HepG2 (cell line): ENCODE data around the gene DCST2. TPM values are rescaled to one million over a fixed set of nuclear protein-coding genes. Genes with fewer than 3 reads are reported as not detected.

Experiments used
- ATAC-seq: fragments of 200-7000 bp; cut with Tn5 transposase; 3 replicates; pipeline ENCODE4 v1.9.1; 2020; ENCODE audit warnings: mild to moderate bottlenecking, moderate library complexity
- BruUV-seq: library from RNA; stranded (reverse); fragments of 400-500 nt; replicated peaks from 2 replicates; lab custom pipeline; 2021; lab: Mats Ljungman, UMichigan
- CTCF ChIA-PET: fragments of 300-600 bp; formaldehyde crosslinking; extraction: SDS; loops from one replicate; lab custom pipeline; 2021; ENCODE audit warnings: low total read pairs, inconsistent platforms, low intra/inter-chr PET ratio; lab: Yijun Ruan, JAX
- POLR2A ChIA-PET: fragments of 350-600 bp; sonication (Branson Sonifier 250); formaldehyde crosslinking; loops from one replicate; lab custom pipeline; 2020; ENCODE audit warnings: antibody characterized with exemption, inconsistent platforms; lab: Yijun Ruan, JAX
- DNase-seq: peaks from one replicate; pipeline ENCODE4 v3.0.0-alpha.2; 2015; ENCODE audit warnings: low spot score
- FAIRE-seq: peaks from 3 replicates; lab custom pipeline; 2011; peaks lifted over from hg19 to GRCh38; lab: Jason Lieb, UNC
- H2AFZ ChIP-seq: one replicate; pipeline ENCODE4 v1.6.1; 2011; ENCODE audit warnings: low read length, inconsistent platforms
- H3K27ac ChIP-seq: fragments of 300-600 bp; 3 replicates; pipeline ENCODE4 v1.8.0; 2011; ENCODE audit warnings: mixed run types, mild to moderate bottlenecking, mixed read lengths, low read length, inconsistent platforms; ENCODE audit not compliant: insufficient read depth; ENCODE audit errors: extremely low read length
- H3K27me3 ChIP-seq, 2 experiments: fragments of 200-600 bp in 1 of 2; 2 replicates in 1 of 2; 3 replicates in 1 of 2; pipeline versions ENCODE4 v1.6.0 to v1.8.0; 2011; ENCODE audit warnings: low read length in 2 of 2, mild to moderate bottlenecking in 2 of 2, moderate library complexity in 2 of 2, inconsistent platforms in 1 of 2; ENCODE audit not compliant: insufficient read depth in 2 of 2, control insufficient read depth in 1 of 2
- H3K36me3 ChIP-seq, 2 experiments: fragments of 200-600 bp in 1 of 2; replicated peaks in 1 of 2; 2 replicates in 1 of 2; 3 replicates in 1 of 2; pipeline versions ENCODE4 v1.5.1 to v1.8.0; 2011; ENCODE audit warnings: low read length in 2 of 2, inconsistent platforms in 1 of 2; ENCODE audit not compliant: insufficient read depth in 2 of 2, control insufficient read depth in 1 of 2
- H3K4me1 ChIP-seq: 2 replicates; pipeline ENCODE4 v1.5.1; 2012; ENCODE audit warnings: low read length, inconsistent platforms; ENCODE audit not compliant: insufficient read depth
- H3K4me2 ChIP-seq: 2 replicates; pipeline ENCODE4 v1.6.0; 2011; ENCODE audit warnings: low read depth, low read length, inconsistent platforms
- H3K4me3 ChIP-seq, 3 experiments: fragments of 200-600 bp in 1 of 3; sonication (generic), shearing (Covaris generic) in 1 of 3; replicated peaks in 1 of 3; 2 replicates each; pipeline ENCODE4 v1.5.1; 2011 to 2016; ENCODE audit warnings: low read length in 3 of 3, inconsistent platforms in 2 of 3, low read depth in 2 of 3, mild to moderate bottlenecking in 2 of 3, control low read depth in 1 of 3, mixed read lengths in 1 of 3; ENCODE audit not compliant: insufficient read depth in 1 of 3
- H3K79me2 ChIP-seq: one replicate; pipeline ENCODE4 v1.6.1; 2011; ENCODE audit warnings: low read length, inconsistent platforms; ENCODE audit not compliant: insufficient read depth
- H3K9ac ChIP-seq: 2 replicates; pipeline ENCODE4 v1.6.0; 2011; ENCODE audit warnings: mild to moderate bottlenecking, low read depth, low read length, inconsistent platforms; ENCODE audit not compliant: insufficient read depth
- H3K9me3 ChIP-seq: 2 replicates; pipeline ENCODE4 v1.5.1; 2012; ENCODE audit warnings: mild to moderate bottlenecking, low read length
- H4K20me1 ChIP-seq: 2 replicates; pipeline ENCODE4 v1.6.0; 2011; ENCODE audit warnings: inconsistent platforms, mild to moderate bottlenecking, low read length, moderate library complexity; ENCODE audit not compliant: insufficient read depth
- ATF6 ChIP-seq: sonication (generic); formaldehyde crosslinking; conservative IDR thresholded peaks from 2 replicates; pipeline ENCODE4 v1.4.0; 2020; ENCODE audit warnings: missing genetic modification reagents
- FOSL1 ChIP-seq: sonication (generic); formaldehyde crosslinking; IDR thresholded peaks from 2 replicates; pipeline ENCODE4 v1.9.0; 2021; ENCODE audit warnings: missing genetic modification reagents, borderline replicate concordance
- GATAD2A ChIP-seq: IDR thresholded peaks from 2 replicates; pipeline ENCODE4 v1.6.1; 2016
- IRX3 ChIP-seq: sonication (generic); formaldehyde crosslinking; IDR thresholded peaks from 2 replicates; pipeline ENCODE4 v1.8.1; 2023; ENCODE audit warnings: mild to moderate bottlenecking, low read depth, missing genetic modification reagents, borderline replicate concordance
- LCORL ChIP-seq, 2 experiments: fragments of 450-650 bp in 1 of 2; sonication (generic) in 1 of 2; formaldehyde crosslinking in 1 of 2; IDR thresholded peaks; 2 replicates each; pipeline versions ENCODE4 v1.5.0 to v1.6.1; 2017 to 2020; ENCODE audit warnings: antibody characterized with exemption in 1 of 2, missing genetic modification reagents in 1 of 2
- MTA1 ChIP-seq: sonication (generic); formaldehyde crosslinking; IDR thresholded peaks from 2 replicates; pipeline ENCODE4 v1.4.0; 2020; ENCODE audit warnings: missing genetic modification reagents, mild to moderate bottlenecking, borderline replicate concordance
- NFKBIZ ChIP-seq: IDR thresholded peaks from 2 replicates; pipeline ENCODE4 v1.6.1; 2018; ENCODE audit warnings: missing genetic modification reagents, missing compliant biosample characterization
- PBX3 ChIP-seq: sonication (generic); formaldehyde crosslinking; IDR thresholded peaks from 2 replicates; pipeline ENCODE4 v1.8.1; 2023; ENCODE audit warnings: missing genetic modification reagents, inconsistent platforms, borderline replicate concordance
- TFDP2 ChIP-seq: sonication (generic); formaldehyde crosslinking; IDR thresholded peaks from 2 replicates; pipeline ENCODE4 v1.4.0; 2020; ENCODE audit warnings: missing genetic modification reagents
- ZBTB26 ChIP-seq: IDR thresholded peaks from 2 replicates; pipeline ENCODE4 v1.6.1; 2016; ENCODE audit warnings: missing compliant biosample characterization, missing genetic modification reagents, borderline replicate concordance
- ZBTB46 ChIP-seq: sonication (generic); formaldehyde crosslinking; IDR thresholded peaks from 2 replicates; pipeline ENCODE4 v1.4.0; 2020; ENCODE audit warnings: mild to moderate bottlenecking, missing genetic modification reagents, borderline replicate concordance
- ZNF383 ChIP-seq: sonication (generic); formaldehyde crosslinking; IDR thresholded peaks from 2 replicates; pipeline ENCODE4 v1.4.0; 2020; ENCODE audit warnings: missing genetic modification reagents, mild to moderate bottlenecking, borderline replicate concordance
- ZNF7 ChIP-seq: IDR thresholded peaks from 2 replicates; pipeline ENCODE4 v1.6.1; 2016; ENCODE audit warnings: missing biosample characterization, missing genetic modification reagents
- WGBS: methylation state at CpG from one replicate; pipeline ENCODE4 v1.1.6; 2017; ENCODE audit warnings: low lambda C conversion rate; 5-methylcytosine and 5-hydroxymethylcytosine counted together
- in situ Hi-C: cut with HindIII; loops from 2 replicates; pipeline ENCODE4 v1.10.0; 2017; ENCODE audit warnings: low pct_unique_long_range_greater_than_20kb; ENCODE audit not compliant: extremely low pct_ligation_motif_present
- intact Hi-C: fragments of 100-400 bp; cut with micrococcal nuclease; formaldehyde crosslinking; loops from one replicate; pipeline ENCODE4 v1.10.0; 2022; ENCODE audit not compliant: unreplicated experiment
- polyA plus RNA-seq, 8 experiments: library from polyadenylated mRNA; depleted of rRNA in 3 of 8; stranded (reverse) in 7 of 8; unstranded in 1 of 8; fragments of >200 nt; fragmentation: Illumina TruSeq in 4 of 8; extraction: Trizol in 4 of 8; gene quantifications; 2 replicates each; pipeline versions ENCODE4 v1.2.1 to v1.2.3, GENCODE V29; 2011 to 2016; ENCODE audit warnings: low read depth in 4 of 8, missing spikeins in 1 of 8, mixed read lengths in 1 of 8; ENCODE audit not compliant: insufficient read depth in 1 of 8
- total RNA-seq, 5 experiments: library from RNA; depleted of rRNA; stranded (reverse); fragments of >200 nt; fragmentation: Illumina TruSeq; extraction: Trizol; gene quantifications; 2 replicates each; pipeline ENCODE4 v1.2.3, GENCODE V29; 2016; ENCODE audit warnings: low read depth in 1 of 5

The DCST2 gene
- total and polyA plus RNA-seq, 2 of the 13 experiments (the other 11 are each of a cell fraction or from before 2014, with no cell fraction given), result 0.74 TPM; not detected in 1

- H3K4me2 ChIP-seq, result no peak overlapping the region
- H3K4me3 ChIP-seq, result no peak overlapping the region
- WGBS, result 12% methylated on average over 8 of the region's 8 CpGs
- POLR2A ChIA-PET, result interaction anchor here (0.9 kb wide), 1 partner anchor 10 kb away, joined by 3 read pairs; no protein-coding TSS in a partner anchor
- BruUV-seq, result no TSS peak
- FAIRE-seq, result no peak
- TF ChIP-seq ZBTB26 (CRISPR knock-in tag) (no peak), LCORL (IDR thresholded peaks at IDR 0.05) (no peak), LCORL (CRISPR knock-in tag; IDR thresholded peaks at IDR 0.05) (no peak), FOSL1 (CRISPR knock-in tag) (no peak), MTA1 (no peak), ZBTB46 (CRISPR knock-in tag) (no peak), IRX3 (CRISPR knock-in tag) (no peak), GATAD2A (CRISPR knock-in tag) (no peak), TFDP2 (no peak), PBX3 (CRISPR knock-in tag) (no peak), ATF6 (CRISPR knock-in tag) (no peak), NFKBIZ (no peak), ZNF383 (CRISPR knock-in tag) (no peak), ZNF7 (CRISPR knock-in tag) (no peak)
- no peak for ATAC-seq
- H3K36me3 ChIP-seq, result no peaks in the 10 kb centered on the region
- H2AFZ ChIP-seq, result no peak overlapping the region
- in situ Hi-C loops (no loop called here), intact Hi-C loops (no loop called here)
- no peaks in the 10 kb centered on the region for H3K9me3 ChIP-seq
- H3K79me2 ChIP-seq, result no peaks in the 10 kb centered on the region
- peaks cover 12 to 51% of the 10 kb centered on the region in 2 experiments for H3K27me3 ChIP-seq
- H3K4me1 ChIP-seq, result peaks cover 35% of the 10 kb centered on the region
- DNase-seq, result no peak
- H3K9ac ChIP-seq, result no peak overlapping the region
- CTCF ChIA-PET, result no interaction called here
- H3K27ac ChIP-seq, result no peak overlapping the region
- no peaks in the 10 kb centered on the region for H4K20me1 ChIP-seq
Measured at GRCh38 chr1:155038602-155039307, 5.2 kb upstream of the DCST2 start.
